Sigmoid colon (tissue), 4 donors: ENCODE data around the gene DPF1.

Experiments
- CTCF ChIP-seq, 4 experiments: fragments of 450-650 bp in 3 of 4; fragments of 200-600 bp in 1 of 4; IDR thresholded peaks; one replicate each; pipeline ENCODE4 v1.5.1; 2016 to 2019; ENCODE audit warnings: antibody characterized with exemption in 4 of 4, mild to moderate bottlenecking in 3 of 4, moderate library complexity in 2 of 4
- POLR2A ChIP-seq, 2 donors: fragments of 450-650 bp; IDR thresholded peaks; one replicate each; pipeline ENCODE4 v1.6.1; 2016; ENCODE audit warnings: antibody characterized with exemption in 2 of 2, mild to moderate bottlenecking in 2 of 2, moderate library complexity in 2 of 2
- POLR2AphosphoS5 ChIP-seq, 4 donors: sonication (generic); formaldehyde crosslinking; IDR thresholded peaks; one replicate each; pipeline ENCODE4 v1.6.1; 2017; ENCODE audit warnings: antibody characterized with exemption in 4 of 4

GRCh38 chr19:38234615-38235014, 10.6 kb upstream of the DPF1 start:
- TF ChIP-seq POLR2A (IDR thresholded peaks at IDR 0.05) = no peak
- TF ChIP-seq CTCF (IDR thresholded peaks at IDR 0.05) = no peak
- no peak for TF ChIP-seq POLR2AphosphoS5 (IDR thresholded peaks at IDR 0.05)
